HG02970 (cell line): ENCODE measurements around the gene OMP.

ENCODE experiments used
- ATAC-seq: cut with Tn5 transposase; IDR thresholded peaks from one replicate; pipeline ENCODE4 v1.9.1; 2021; ENCODE audit warnings: mild to moderate bottlenecking, moderate library complexity, moderate number of reproducible peaks; ENCODE audit not compliant: unreplicated experiment, low FRiP score

OMP gene

DNA sequence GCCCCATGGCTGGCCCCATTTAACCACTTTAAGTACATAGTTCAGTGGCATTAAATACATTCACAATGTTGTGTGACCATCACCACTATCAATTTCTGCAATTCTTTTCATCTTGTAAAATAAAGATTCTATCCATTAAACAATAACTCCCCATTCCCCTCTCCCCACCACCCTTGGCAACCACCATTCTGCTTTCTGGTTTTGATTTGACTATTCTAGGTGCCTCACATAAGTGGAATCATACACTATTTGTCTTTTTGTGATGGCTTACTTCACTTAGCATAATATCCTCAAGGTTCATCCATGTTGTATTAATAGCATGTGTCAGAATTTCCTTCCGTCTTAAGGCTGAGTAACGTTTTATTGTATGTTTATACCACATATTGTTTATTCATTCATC is 32.4 kb downstream of the OMP start:
- ATAC-seq = no peak

GRCh38 chr11:77136074-77136473 is 33.4 kb downstream of the OMP start:
- ATAC-seq = no peak

DNA sequence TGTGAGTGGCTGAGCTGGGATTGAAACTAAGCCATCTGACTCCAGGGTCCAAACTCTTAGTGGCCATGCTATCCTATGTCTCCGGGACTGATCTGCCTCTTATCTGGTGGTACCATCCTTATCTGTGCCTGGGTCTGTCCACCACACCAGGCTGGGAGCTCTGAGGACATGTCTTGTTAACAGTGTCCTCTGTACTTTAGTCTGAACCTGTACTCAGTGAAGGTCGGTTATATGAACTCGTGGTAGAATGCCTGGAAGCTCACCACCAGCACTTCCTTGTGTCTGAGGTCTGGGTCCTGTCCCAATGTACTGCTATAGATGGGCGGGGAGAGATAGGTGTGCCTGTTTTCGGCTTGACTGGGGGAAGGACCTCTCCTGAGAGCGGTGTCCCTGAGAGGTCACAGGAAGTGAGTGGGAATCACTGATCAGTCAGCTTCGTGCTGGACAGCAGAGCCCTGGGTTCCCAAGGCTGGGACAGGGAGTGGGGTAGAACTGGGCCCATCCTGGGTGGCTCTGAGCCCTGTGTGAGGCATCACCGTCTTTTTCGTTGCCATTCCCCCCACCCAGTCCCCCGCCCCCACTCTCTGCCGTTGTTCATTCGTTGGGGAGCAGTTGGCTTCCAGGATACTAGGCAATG is 34.3 kb downstream of the OMP start:
- no peak for ATAC-seq

DNA sequence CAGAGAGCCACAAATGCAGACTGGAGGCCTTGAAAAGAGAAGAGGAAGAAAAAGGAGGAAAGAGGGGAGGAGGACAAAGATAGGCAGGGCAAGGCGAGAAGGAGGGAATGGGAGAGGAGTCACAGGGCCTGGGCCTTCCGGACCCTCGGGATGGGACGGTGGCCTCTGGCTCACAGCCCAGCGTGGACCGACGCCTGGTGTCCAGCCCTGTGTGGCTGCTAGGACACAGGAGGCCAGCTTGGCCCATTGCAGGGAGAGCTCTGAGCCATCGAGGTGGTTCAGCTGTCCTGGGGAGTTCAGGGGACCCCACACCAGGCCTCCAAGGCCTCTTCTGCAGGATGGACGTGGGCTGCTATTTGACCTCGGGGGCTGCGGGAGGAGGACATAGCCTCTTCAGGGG is 34.8 kb downstream of the OMP start:
- no peak for ATAC-seq

GRCh38 chr11:77138106-77138649 is 35.5 kb downstream of the OMP start:
- ATAC-seq = no peak

- ATAC-seq = no peak
These were observed 36.6 kb downstream of the OMP start for GRCh38 chr11:77139201-77139600.

DNA sequence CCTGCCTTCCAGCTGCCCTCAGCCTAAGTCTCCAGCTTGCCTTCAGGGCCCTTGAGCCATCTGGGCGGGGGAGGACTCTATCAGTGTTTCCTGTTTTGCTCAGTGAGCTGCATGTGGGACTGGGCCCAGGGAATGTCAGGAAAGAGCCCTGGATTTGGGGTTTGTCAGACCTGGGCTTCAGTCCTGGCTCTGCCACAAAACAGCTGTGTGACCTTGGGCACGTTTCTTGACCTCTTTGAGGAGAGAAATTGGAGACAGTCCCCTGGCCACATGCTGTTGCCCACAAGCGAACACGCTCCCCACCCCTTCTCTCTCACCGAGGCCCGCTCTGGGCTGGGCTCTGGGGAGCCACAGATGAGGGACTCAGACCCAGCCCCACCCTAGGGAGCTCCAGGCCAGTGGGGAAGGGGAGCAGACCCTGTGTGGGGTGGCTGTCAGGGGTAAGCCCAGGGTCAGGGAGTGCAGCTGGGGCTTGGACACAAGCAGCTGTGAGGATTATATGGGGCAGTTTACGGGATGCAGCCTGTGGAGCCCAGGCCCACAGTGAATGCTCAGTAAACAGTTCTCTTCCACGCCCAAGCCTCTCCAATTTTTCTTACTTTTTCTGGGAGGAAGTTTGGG is 37.7 kb downstream of the OMP start:
- ATAC-seq = no peak

GRCh38 chr11:77141034-77141433 is 38.4 kb downstream of the OMP start:
- no peak for ATAC-seq

GRCh38 chr11:77141475-77141874 is 38.8 kb downstream of the OMP start:
- ATAC-seq = no peak

DNA sequence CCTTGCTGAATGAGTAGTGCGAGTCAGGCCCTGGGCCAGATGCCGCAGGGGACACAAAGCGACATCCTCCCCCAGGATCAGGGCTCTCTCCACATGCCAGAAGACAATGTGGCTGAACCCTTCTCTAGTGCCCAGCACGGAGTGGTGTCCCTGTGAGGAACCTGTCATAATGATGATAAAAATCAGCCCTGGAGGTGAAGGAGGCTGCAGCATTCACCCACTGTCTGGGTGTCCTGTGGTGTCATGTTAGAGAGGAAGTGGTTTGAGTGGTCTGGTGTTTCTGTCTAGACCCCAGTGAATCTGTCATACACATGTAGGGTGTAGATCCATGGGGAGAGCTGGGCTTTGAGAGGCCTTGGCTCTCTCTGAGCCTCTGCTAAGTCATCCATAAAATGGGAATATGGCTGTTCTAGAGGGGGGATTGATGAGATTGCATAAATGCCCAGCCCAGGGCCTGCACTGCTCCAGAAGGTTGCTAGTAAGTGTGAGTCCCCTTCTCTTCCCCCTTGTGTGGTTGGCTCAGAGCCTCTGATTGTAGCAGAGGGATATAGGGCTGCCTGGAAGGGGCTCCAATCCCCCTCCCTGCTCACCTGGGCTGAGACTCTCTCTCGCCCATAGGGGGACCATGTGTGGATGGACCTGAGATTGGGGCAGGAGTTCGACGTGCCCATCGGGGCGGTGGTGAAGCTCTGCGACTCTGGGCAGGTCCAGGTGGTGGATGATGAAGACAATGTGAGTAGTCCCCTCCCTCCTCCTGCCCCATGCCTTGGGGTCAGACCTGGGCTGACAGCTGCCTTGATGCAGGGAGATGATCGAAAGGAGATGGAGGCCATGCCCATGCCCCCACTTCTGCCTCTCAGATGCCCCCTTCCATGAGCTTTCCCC is 39.7 kb downstream of the OMP start:
- no peak for ATAC-seq

DNA sequence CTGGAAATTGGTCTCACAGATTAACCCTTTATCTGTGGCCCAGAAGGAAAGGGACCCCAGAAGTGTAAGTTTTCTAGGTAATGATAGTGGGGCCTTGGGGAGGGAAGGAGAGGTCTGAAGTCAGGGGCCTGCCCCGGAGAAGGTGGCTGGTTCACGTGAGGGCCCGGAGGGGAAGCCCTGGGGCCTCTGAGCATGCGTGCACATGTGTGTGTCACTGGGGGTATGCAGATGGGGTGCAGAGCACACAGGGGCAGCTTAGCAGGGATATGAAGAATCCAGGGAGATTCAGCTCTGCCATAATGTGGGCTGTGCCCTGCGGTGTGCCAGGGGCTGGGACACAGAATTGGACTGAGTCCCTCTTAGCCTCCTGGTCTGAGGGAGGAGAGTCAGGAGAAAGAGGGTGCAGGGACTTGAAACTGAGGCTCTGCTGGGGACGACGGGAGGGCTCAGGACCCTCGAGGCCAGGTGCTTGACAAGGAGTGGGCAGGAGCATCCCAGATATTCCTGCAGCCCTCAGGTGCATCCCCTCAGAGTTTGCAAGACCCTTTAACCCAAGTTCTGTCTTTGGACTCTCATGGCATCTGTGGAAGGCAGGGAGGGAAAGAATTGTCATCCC is 40.9 kb downstream of the OMP start:
- ATAC-seq = no peak

GRCh38 chr11:77144196-77144856 is 41.7 kb downstream of the OMP start:
- no peak for ATAC-seq

DNA sequence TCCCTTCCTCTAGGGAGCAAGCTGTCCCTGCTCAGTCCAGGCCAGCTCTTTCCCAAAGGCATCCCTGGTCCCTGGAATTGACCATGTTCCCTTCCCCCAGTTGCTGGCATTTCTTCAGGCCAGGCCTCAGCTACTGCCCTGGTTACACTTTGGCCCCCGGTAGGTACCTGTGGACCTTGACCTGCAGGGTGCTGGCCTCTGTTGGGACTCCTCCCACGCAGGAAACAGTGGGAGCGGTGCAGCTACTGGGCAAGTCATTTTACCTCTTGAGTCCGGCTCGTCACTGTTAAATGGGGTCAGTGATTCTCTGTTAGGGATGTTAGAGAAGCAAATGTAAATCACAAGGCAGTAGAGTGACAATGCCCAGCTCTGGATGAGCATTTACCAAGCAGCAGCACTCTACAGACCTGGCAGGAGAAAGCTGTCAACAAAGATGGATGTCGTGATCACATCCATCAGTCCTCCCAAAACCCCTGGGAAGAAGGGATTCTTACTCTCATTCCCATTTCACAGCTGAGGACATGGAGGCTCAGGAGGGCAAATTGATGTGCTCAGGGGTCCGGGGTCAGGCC is 42.3 kb downstream of the OMP start:
- ATAC-seq = no peak

GRCh38 chr11:77146261-77147035 is 43.8 kb downstream of the OMP start:
- no peak for ATAC-seq

DNA sequence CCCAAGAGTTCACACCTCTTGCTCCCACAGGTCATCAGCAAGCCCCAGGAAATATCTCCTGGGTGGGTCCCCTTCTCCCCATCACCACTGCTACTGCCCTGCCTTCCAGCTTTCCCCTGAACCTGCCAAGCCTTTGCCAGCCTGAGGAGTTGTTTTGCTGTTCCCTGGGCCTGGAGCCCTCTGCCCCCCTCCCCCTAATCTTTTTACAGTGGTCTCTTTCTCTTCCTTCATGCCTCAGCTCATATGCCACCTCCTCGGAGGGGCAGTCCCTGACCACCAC is 44.3 kb downstream of the OMP start:
- no peak for ATAC-seq

GRCh38 chr11:77147668-77148321 is 45.2 kb downstream of the OMP start:
- ATAC-seq = no peak

- ATAC-seq = no peak
These were observed 46.5 kb downstream of the OMP start for GRCh38 chr11:77148963-77149715.

DNA sequence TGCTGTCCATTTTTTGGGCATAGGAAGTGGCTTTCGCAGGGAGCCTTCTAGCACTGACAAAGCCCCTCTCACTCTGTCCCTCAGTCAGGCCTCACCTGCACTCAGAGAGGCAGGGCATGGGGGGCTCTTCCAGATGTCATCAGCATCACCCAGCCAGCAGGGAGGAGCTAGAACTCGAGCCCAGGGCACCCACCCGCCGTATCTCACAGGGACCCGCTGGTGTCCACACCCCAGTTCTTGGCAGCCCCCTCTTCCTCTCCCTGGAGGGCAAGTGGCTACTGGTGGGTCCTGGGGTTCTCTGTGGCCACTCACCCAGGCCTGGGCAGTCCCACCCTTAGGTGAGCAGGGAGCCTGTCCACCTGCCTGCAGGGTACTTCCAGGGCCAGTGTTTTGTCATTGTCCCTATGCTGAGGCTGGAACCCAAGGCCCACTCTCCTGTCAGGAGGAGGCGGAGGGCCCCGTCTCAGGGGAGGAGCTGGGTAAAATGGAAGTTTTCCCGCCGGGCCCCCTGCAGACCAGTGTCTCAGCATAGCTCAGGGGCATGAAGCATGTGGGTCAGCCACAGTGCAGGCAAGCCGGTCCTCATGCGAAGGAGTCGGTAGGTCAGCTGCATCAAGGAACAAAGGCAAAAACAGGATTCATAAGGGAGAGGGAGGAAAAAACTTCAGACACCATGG is 47.2 kb downstream of the OMP start:
- ATAC-seq = no peak
